Liver (tissue), 9 donors: ENCODE measurements around the gene DCST2. TPM values are rescaled to one million over a fixed set of nuclear protein-coding genes. Genes with fewer than 3 reads are reported as not detected.

Experiments
- DNase-seq: peaks from one replicate; pipeline ENCODE4 v3.0.0-alpha.2; 2017; ENCODE audit warnings: low spot score
- H3K27ac ChIP-seq, 2 donors: one replicate each; pipeline ENCODE4 v1.7.0; 2013; ENCODE audit warnings: inconsistent platforms in 2 of 2, low read length in 2 of 2, control low read depth in 1 of 2, low read depth in 1 of 2, mild to moderate bottlenecking in 1 of 2
- H3K27me3 ChIP-seq, 4 donors: one replicate each; pipeline versions ENCODE4 v1.6.1 to v1.7.0; 2013; ENCODE audit warnings: low read length in 3 of 4, inconsistent platforms in 1 of 4, mild to moderate bottlenecking in 1 of 4, moderate library complexity in 1 of 4; ENCODE audit not compliant: control insufficient read depth in 4 of 4, insufficient read depth in 4 of 4
- H3K36me3 ChIP-seq, 4 donors: one replicate each; pipeline versions ENCODE4 v1.6.1 to v1.7.0; 2013; ENCODE audit warnings: low read length in 3 of 4, mild to moderate bottlenecking in 3 of 4, low read depth in 1 of 4, moderate library complexity in 1 of 4; ENCODE audit not compliant: control insufficient read depth in 4 of 4, insufficient read depth in 3 of 4
- H3K4me1 ChIP-seq, 4 donors: one replicate each; pipeline versions ENCODE4 v1.6.1 to v1.7.0; 2013; ENCODE audit warnings: low read length in 3 of 4, mild to moderate bottlenecking in 3 of 4, moderate library complexity in 1 of 4; ENCODE audit not compliant: control insufficient read depth in 4 of 4, insufficient read depth in 4 of 4
- H3K4me3 ChIP-seq, 3 donors: one replicate each; pipeline versions ENCODE4 v1.6.1 to v1.7.0; 2013; ENCODE audit warnings: low read length in 3 of 3, control low read depth in 1 of 3, low read depth in 1 of 3, mild to moderate bottlenecking in 1 of 3
- H3K9ac ChIP-seq, 2 donors: one replicate each; pipeline ENCODE4 v1.7.0; 2013; ENCODE audit warnings: low read length in 2 of 2, mild to moderate bottlenecking in 2 of 2, moderate library complexity in 2 of 2, control low read depth in 1 of 2, low read depth in 1 of 2
- H3K9me3 ChIP-seq, 4 donors: one replicate each; pipeline versions ENCODE4 v1.6.1 to v1.7.0; 2013; ENCODE audit warnings: low read length in 3 of 4; ENCODE audit not compliant: control insufficient read depth in 4 of 4
- ATF3 ChIP-seq: IDR thresholded peaks from 2 replicates; pipeline ENCODE4 v1.6.1; 2016; ENCODE audit warnings: antibody characterized with exemption
- CTCF ChIP-seq: fragments of 150-350 bp; IDR thresholded peaks from 2 replicates; pipeline ENCODE4 v1.5.1; 2017; ENCODE audit warnings: improper control_type of control experiment, low read depth, low read length; ENCODE audit not compliant: missing input control
- EGR1 ChIP-seq, 2 donors: IDR thresholded peaks; 2 replicates each; pipeline ENCODE4 v1.6.1; 2016 to 2018; ENCODE audit warnings: antibody characterized with exemption in 2 of 2, low read depth in 2 of 2
- FOXA1 ChIP-seq: IDR thresholded peaks from 2 replicates; pipeline ENCODE4 v1.6.1; 2016; ENCODE audit warnings: antibody characterized with exemption
- FOXA2 ChIP-seq: IDR thresholded peaks from 2 replicates; pipeline ENCODE4 v1.6.1; 2016; ENCODE audit warnings: antibody characterized with exemption
- GABPA ChIP-seq, 2 donors: IDR thresholded peaks in 1 of 2; conservative IDR thresholded peaks in 1 of 2; 2 replicates each; pipeline ENCODE4 v1.6.1; 2016; ENCODE audit warnings: antibody characterized with exemption in 2 of 2, mild to moderate bottlenecking in 1 of 2, moderate library complexity in 1 of 2
- HNF4A ChIP-seq, 2 donors: conservative IDR thresholded peaks; 2 replicates each; pipeline ENCODE4 v1.6.1; 2016; ENCODE audit warnings: antibody characterized with exemption in 2 of 2, mild to moderate bottlenecking in 2 of 2
- HNF4G ChIP-seq: IDR thresholded peaks from 2 replicates; pipeline ENCODE4 v1.6.1; 2016; ENCODE audit warnings: antibody characterized with exemption
- JUND ChIP-seq, 2 donors: IDR thresholded peaks; 2 replicates each; pipeline ENCODE4 v1.6.1; 2016; ENCODE audit warnings: antibody characterized with exemption in 2 of 2
- MAX ChIP-seq: IDR thresholded peaks from 2 replicates; pipeline ENCODE4 v1.6.1; 2016; ENCODE audit warnings: antibody characterized with exemption
- NR2F2 ChIP-seq: IDR thresholded peaks from 2 replicates; pipeline ENCODE4 v1.6.1; 2016; ENCODE audit warnings: antibody characterized with exemption
- RAD21 ChIP-seq, 2 donors: IDR thresholded peaks; 2 replicates each; pipeline ENCODE4 v1.6.1; 2016; ENCODE audit warnings: antibody characterized with exemption in 2 of 2, mild to moderate bottlenecking in 2 of 2
- REST ChIP-seq: IDR thresholded peaks from 2 replicates; pipeline ENCODE4 v1.6.1; 2016; ENCODE audit warnings: antibody characterized with exemption, mild to moderate bottlenecking
- RXRA ChIP-seq, 2 donors: IDR thresholded peaks; 2 replicates each; pipeline ENCODE4 v1.6.1; 2017 to 2018; ENCODE audit warnings: antibody characterized with exemption in 2 of 2, mild to moderate bottlenecking in 1 of 2
- SP1 ChIP-seq: IDR thresholded peaks from 2 replicates; pipeline ENCODE4 v1.6.1; 2018; ENCODE audit warnings: antibody characterized with exemption, mild to moderate bottlenecking
- YY1 ChIP-seq: IDR thresholded peaks from 2 replicates; pipeline ENCODE4 v1.6.1; 2016; ENCODE audit warnings: antibody characterized with exemption, mild to moderate bottlenecking
- ZBTB33 ChIP-seq: IDR thresholded peaks from 2 replicates; pipeline ENCODE4 v1.6.1; 2016; ENCODE audit warnings: antibody characterized with exemption
- WGBS: extraction: QIAGEN DNeasy Blood & Tissue Kit; methylation state at CpG from one replicate; pipeline ENCODE4 v1.1.7; 2013; 5-methylcytosine and 5-hydroxymethylcytosine counted together
- polyA plus RNA-seq, 2 donors: library from polyadenylated mRNA; stranded (reverse) in 1 of 2; unstranded in 1 of 2; fragments of 200-250 nt in 1 of 2; fragments of >200 nt in 1 of 2; fragmentation: Nextera tagmentation in 1 of 2; extraction: Ambion mirVana in 1 of 2; gene quantifications; one replicate each; pipeline versions ENCODE4 v1.2.1 to v1.2.3, GENCODE V29; 2013 to 2015
- total RNA-seq, 2 donors: library from RNA; depleted of rRNA; stranded (reverse); fragments of >200 nt; gene quantifications; one replicate each; pipeline ENCODE4 v1.2.3, GENCODE V29; 2014
- donor health status: healthy.
- donor health status: healthy.
- donor health status: healthy.
- donor health status: healthy.
- donor health status: healthy.

DCST2 gene
- total and polyA plus RNA-seq, 4 donors, result 0.25 to 0.53 (median 0.27) TPM; not detected in 1

- no peak for DNase-seq
- Histone ChIP-seq H3K4me1 (peaks cover 16 to 35% (median 29%) of the 10 kb centered on the region in 4 donors), H3K4me3 (no peak overlapping the region)
Observed at GRCh38 chr1:155077346-155077745, 43.8 kb upstream of the DCST2 start.

GRCh38 chr1:155076371-155076770 lies 42.8 kb upstream of the DCST2 start:
- peaks cover 0 to 4% (median 2%) of the 10 kb centered on the region in 4 donors for H3K27me3 ChIP-seq
- H3K4me3 ChIP-seq, result no peak overlapping the region
- no peaks in the 10 kb centered on the region for H3K9me3 ChIP-seq
- H3K9ac ChIP-seq, result no peak overlapping the region
- no peak for DNase-seq
- H3K4me1 ChIP-seq, result peaks cover 15 to 26% (median 21%) of the 10 kb centered on the region in 4 donors
- no peaks in the 10 kb centered on the region for H3K36me3 ChIP-seq
- no peak overlapping the region for H3K27ac ChIP-seq
- TF ChIP-seq REST (no peak), YY1 (no peak), SP1 (no peak), ZBTB33 (no peak), HNF4G (no peak), MAX (no peak), FOXA2 (no peak), RXRA (IDR thresholded peaks at IDR 0.05) (no peak), CTCF (no peak), JUND (IDR thresholded peaks at IDR 0.05) (no peak), RAD21 (IDR thresholded peaks at IDR 0.05) (no peak), GABPA (IDR thresholded peaks at IDR 0.05 in 1 of 2, conservative IDR thresholded peaks at IDR 0.05 in 1 of 2) (no peak), HNF4A (conservative IDR thresholded peaks at IDR 0.05) (no peak), FOXA1 (no peak), NR2F2 (no peak), ATF3 (no peak), EGR1 (IDR thresholded peaks at IDR 0.05; ENCODE audit: low read depth in 2 of 2) (no peak)
- 85% methylated on average over 1 of the region's 1 CpG for WGBS

More at GRCh38 chr1:155077346-155077745, 43.8 kb upstream of the DCST2 start:
- peaks cover 0 to 7% (median 4%) of the 10 kb centered on the region in 4 donors for H3K27me3 ChIP-seq
- no peak overlapping the region for H3K27ac ChIP-seq
- TF ChIP-seq HNF4A (conservative IDR thresholded peaks at IDR 0.05), result no peak
- TF ChIP-seq RAD21 (IDR thresholded peaks at IDR 0.05), result no peak
- TF ChIP-seq RXRA (IDR thresholded peaks at IDR 0.05), result no peak
- no peak for TF ChIP-seq NR2F2
- TF ChIP-seq GABPA (IDR thresholded peaks at IDR 0.05 in 1 of 2, conservative IDR thresholded peaks at IDR 0.05 in 1 of 2), result no peak
- H3K36me3 ChIP-seq, result no peaks in the 10 kb centered on the region
- WGBS, result 89% methylated on average over 3 of the region's 3 CpGs
- H3K9me3 ChIP-seq, result no peaks in the 10 kb centered on the region
- H3K9ac ChIP-seq, result no peak overlapping the region
